Mammary epithelial cell (primary cell): ENCODE results near the gene SLC39A8.

ENCODE experiments used
- EZH2 ChIP-seq: IDR thresholded peaks from 2 replicates; pipeline ENCODE4 v1.6.1; 2012; ENCODE audit warnings: low read length, inconsistent platforms, borderline replicate concordance
- TF ChIP-seq, protein P1 (sequence below), 2 donors: IDR thresholded peaks in 1 of 2; conservative IDR thresholded peaks in 1 of 2; 2 replicates each; pipeline ENCODE4 v1.5.1; 2011 to 2012; ENCODE audit warnings: inconsistent platforms in 2 of 2, low read length in 2 of 2, mild to moderate bottlenecking in 2 of 2, control low read depth in 1 of 2, low read depth in 1 of 2; ENCODE audit not compliant: insufficient read depth in 1 of 2; ENCODE audit errors: extremely low read depth in 1 of 2

DNA sequence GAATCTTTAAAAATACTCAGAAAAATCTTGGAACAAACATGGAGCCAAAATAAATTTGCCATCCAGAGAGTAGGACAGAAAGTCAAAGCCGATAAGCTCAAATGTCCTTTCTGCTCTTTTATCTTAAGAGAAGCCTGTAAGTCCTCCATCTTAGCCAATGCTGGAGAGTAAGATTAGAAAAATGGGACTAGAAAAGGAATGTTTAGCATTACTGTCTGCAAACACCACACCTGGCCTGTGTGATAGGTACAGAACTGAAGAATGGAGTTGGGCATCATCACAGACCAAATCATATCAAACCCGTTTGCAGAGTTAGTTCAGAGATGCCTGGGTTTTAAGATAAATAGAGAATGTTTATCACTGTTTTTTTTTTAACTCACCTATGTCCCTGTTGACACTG, 10.5 kb upstream of the SLC39A8 start:
- TF ChIP-seq, protein P1, sequence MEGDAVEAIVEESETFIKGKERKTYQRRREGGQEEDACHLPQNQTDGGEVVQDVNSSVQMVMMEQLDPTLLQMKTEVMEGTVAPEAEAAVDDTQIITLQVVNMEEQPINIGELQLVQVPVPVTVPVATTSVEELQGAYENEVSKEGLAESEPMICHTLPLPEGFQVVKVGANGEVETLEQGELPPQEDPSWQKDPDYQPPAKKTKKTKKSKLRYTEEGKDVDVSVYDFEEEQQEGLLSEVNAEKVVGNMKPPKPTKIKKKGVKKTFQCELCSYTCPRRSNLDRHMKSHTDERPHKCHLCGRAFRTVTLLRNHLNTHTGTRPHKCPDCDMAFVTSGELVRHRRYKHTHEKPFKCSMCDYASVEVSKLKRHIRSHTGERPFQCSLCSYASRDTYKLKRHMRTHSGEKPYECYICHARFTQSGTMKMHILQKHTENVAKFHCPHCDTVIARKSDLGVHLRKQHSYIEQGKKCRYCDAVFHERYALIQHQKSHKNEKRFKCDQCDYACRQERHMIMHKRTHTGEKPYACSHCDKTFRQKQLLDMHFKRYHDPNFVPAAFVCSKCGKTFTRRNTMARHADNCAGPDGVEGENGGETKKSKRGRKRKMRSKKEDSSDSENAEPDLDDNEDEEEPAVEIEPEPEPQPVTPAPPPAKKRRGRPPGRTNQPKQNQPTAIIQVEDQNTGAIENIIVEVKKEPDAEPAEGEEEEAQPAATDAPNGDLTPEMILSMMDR (conservative IDR thresholded peaks at IDR 0.05 in 1 of 2, IDR thresholded peaks at IDR 0.05 in 1 of 2; ENCODE audit: extremely low read depth in 1 of 2, insufficient read depth in 1 of 2, low read depth in 1 of 2, low read length in 2 of 2) = no peak
- no peak for TF ChIP-seq EZH2
